GM19023 (cell line): ENCODE results near the gene TP63.

Source experiments
- ATAC-seq: cut with Tn5 transposase; IDR thresholded peaks from one replicate; pipeline ENCODE4 v1.9.1; 2021; ENCODE audit warnings: mild to moderate bottlenecking, moderate library complexity; ENCODE audit not compliant: unreplicated experiment

Gene TP63

GRCh38 chr3:189772584-189772983 is 141.4 kb downstream of the TP63 start:
- no peak for ATAC-seq

- no peak for ATAC-seq
These were observed 141.9 kb downstream of the TP63 start for GRCh38 chr3:189773056-189773455.

DNA sequence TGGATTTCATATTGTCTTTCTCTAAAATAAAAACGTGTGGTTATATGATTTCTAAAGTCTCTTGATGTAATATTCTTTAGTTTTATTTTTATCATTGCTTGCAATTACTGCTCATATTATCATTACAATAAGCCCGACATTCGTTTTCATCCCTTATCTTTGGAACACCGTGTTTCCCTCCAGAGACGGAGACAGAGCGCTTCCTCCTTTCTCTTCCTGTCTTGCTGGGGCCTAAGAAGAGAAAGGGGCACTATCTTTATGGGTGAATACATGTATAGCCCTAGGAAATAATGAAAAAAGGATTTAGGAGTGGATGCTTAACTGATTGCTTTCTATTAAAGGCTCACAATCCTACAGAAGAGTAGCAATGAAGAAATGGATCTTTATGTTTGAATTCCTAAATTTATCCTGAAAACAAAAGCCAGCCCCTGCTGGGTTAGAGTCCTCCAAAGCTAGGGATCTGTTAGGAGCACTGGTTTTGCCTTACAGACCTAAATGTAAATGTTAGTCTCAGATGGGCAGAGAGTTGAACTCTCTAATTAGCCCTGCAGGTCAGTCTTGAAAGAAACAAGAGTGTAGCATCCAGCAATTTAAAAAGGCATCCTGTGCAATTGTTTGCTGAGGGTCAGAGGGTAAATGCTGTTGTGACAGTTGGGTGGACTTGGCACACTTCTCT is 145.1 kb downstream of the TP63 start:
- ATAC-seq, result no peak

DNA sequence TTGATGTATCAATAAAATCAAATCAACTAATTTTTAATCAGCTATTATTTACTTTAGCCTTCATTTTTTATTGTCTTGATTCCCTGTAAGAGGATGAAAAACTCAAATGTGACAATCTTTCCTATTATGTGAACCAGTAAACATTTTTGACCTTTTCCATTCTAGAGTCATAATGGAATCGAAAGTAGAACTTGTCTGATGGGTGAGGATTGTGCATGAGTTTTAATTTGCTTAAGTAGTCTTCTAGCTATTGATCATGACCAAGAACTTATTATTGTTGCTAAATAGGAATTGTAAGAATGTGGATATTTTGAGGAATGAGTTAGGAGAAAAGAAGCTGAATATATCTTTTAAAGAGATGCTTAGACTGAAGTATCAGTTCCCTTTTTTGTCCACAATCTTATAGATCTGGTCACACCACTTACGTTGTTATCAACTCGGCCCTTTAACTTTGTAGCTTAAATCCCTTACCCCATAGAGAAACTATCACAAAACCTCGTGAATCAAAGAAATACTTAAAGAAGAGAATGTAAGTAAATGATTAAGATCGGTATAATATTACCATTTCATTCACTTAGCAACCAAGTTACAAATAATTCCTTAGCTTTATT is 147.3 kb downstream of the TP63 start:
- ATAC-seq, result no peak

- ATAC-seq, result no peak
These were observed 148.0 kb downstream of the TP63 start for GRCh38 chr3:189779166-189779565.

- ATAC-seq, result no peak
These were observed 149.5 kb downstream of the TP63 start for GRCh38 chr3:189780546-189781270.

DNA sequence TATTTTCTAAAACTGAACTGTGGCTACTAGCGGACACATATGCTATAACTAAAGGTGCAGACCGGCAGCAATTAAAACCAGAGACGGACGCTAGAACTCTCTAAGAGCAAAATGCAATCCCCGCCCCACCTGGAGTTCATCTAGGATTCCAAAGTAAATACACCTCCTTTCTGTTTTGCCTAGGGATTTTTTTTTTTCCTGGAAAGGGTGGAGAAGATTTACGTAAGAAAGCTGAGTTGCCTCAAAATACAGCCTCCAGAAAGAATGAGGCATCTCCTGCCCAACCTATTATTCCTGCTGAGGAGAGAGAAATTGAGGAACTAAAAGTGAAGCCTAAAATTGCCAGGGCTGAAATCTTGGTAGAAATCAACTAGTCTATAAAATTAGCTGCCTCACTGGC is 150.2 kb downstream of the TP63 start:
- no peak for ATAC-seq

- no peak for ATAC-seq
These were observed 155.4 kb downstream of the TP63 start for GRCh38 chr3:189786479-189787064.

GRCh38 chr3:189787191-189787590 is 156.0 kb downstream of the TP63 start:
- ATAC-seq, result no peak

DNA sequence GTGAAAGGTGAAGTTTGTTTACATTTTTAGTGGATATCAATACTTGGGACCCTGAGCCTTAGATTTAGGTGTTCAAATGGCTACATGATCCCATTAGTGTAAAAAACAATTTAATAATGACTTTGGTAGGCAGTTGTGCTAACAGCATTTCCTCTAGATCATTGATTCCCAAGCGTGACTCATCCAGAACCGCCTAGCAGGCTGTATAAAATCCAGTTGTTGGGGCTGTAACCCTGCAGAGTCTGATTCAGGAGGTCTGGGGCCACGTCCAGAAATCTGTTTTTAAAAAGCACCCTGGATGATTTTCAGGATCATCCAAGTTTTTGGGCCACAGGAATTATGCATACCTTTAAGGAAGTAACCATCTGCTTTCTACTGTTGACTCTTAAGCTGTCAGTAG is 156.4 kb downstream of the TP63 start:
- no peak for ATAC-seq

- ATAC-seq, result no peak
These were observed 158.2 kb downstream of the TP63 start for GRCh38 chr3:189789432-189789831.

GRCh38 chr3:189790658-189791057 is 159.5 kb downstream of the TP63 start:
- ATAC-seq, result no peak

DNA sequence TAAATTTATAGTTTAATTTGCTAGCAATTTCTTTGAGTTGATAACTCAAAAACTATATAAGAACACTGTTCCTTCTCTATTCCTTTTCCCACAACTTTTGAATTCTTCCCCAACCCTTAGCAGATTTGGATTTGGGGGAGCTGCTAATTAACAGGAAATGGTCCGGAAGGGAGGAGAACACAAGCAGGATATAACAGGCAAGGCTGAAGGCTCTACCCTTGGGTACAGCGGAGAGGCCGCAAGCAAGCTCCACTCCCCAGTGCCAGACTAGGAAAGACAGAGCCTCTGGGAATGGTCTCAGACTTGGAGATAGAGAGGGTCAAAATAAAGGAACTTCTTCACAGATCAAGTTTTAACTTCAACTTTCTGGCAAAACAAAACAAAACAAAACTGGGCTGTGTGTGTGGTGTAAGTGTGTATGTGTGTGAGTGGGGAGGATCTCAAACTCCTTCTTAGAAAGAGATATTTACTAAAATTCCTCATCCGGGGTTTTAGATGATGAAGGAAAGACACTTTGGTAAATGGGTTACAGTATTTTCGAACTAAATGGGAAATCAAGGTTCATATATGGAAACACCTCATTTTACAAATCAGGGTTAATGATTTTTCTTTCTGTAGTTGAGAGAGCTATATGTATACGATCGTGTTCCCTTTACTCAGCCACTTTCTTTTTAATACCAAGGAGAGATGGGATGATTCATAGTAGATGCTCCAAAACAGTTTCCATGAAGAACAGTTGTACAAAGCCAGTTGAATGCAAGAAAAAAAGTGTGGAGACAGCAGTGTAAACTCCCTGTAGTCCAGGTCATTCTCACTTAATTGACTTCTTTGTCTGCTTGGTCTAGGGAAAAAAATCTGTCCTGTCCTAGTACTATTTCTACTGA is 161.1 kb downstream of the TP63 start:
- ATAC-seq, result no peak

- ATAC-seq, result no peak
These were observed 163.3 kb downstream of the TP63 start for GRCh38 chr3:189794518-189794917.

- no peak for ATAC-seq
These were observed 166.0 kb downstream of the TP63 start for GRCh38 chr3:189797103-189797750.

DNA sequence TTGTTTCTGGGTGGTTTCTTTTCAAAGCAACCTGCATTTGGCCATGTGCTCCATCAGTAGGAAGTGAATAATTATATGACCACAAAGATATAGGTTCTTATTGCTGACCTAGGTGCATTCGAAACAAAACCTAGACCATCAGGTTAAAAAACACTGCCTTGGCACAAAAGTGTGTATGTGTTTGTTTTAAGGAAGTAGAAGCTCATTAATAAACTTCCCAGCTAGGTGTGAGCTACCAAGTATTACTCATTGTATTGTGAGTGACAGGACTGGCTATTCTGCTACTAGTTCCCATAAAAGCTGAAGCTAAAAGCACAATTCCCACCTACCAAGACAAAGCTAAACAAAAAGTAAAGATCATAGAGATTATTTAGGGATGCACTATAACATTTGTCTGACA is 168.2 kb downstream of the TP63 start:
- ATAC-seq, result no peak

DNA sequence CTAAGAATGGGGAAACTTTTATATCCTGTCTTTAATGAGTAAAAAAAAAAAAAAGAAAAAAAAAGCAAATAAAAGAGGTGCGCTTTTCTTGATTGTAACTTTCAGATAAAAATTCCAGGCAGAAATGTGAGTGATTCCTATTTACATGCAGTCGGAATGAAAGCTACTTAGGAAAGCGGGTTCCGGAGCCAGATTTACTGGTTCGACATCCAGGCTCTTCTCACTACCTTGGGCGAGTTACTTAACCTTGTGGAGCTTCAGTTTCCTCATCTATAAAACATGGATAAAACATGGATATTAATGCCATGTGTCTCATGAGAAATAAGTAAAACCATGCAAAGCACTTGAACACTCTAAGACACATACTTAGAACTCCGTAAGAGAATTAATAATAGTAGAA is 169.2 kb downstream of the TP63 start:
- no peak for ATAC-seq

GRCh38 chr3:189803254-189803653 is 172.1 kb downstream of the TP63 start:
- ATAC-seq, result no peak

GRCh38 chr3:189805375-189806067 is 174.3 kb downstream of the TP63 start:
- ATAC-seq, result no peak
